GM12891 (cell line): Measurements from ENCODE around the gene SCFD2.

Experiments
- PAX5 ChIP-seq: IDR thresholded peaks from 2 replicates; pipeline ENCODE4 v1.6.1; 2011; ENCODE audit warnings: low read length, moderate library complexity, mild to moderate bottlenecking; ENCODE audit not compliant: insufficient read depth, severe bottlenecking
- POLR2A ChIP-seq: IDR thresholded peaks from 2 replicates; pipeline ENCODE4 v1.6.1; 2011; ENCODE audit warnings: low read depth, low read length, control low read depth
- POLR2AphosphoS5 ChIP-seq: IDR thresholded peaks from 2 replicates; pipeline ENCODE4 v1.6.1; 2011; ENCODE audit warnings: low read depth, low read length, control low read depth
- POU2F2 ChIP-seq: IDR thresholded peaks from 2 replicates; pipeline ENCODE4 v1.6.1; 2011; ENCODE audit warnings: low read depth, mild to moderate bottlenecking, control low read depth, low read length, moderate library complexity
- SPI1 ChIP-seq: IDR thresholded peaks from 2 replicates; pipeline ENCODE4 v1.6.1; 2011; ENCODE audit warnings: low read depth, low read length, control low read depth
- TAF1 ChIP-seq: IDR thresholded peaks from 2 replicates; pipeline ENCODE4 v1.6.1; 2011; ENCODE audit warnings: low read depth, low read length, control low read depth

DNA sequence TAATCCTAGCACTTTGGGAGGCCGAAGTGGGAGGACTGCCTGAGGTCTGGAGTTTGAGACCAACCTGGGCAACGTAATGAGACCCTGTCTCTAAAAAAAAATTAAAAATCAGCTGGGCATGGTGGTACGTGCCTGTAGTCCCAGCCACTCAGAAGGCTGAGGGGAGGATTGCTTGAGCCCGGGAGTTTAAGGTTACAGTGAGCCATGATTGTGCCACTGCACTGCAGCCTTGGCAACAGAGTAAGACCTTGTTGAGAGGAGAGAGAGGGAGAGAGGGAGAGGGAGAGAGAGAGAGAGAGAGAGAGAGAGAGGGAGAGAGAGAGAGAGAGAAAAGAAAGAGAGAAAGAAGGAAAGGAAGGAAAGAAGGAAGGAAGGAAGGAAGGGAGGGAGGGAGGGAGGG is 358.8 kb downstream of the SCFD2 start:
- no peak for TF ChIP-seq POLR2AphosphoS5
- TF ChIP-seq POLR2A = no peak
- TF ChIP-seq POU2F2 = no peak
- no peak for TF ChIP-seq TAF1
- TF ChIP-seq SPI1 = no peak
- no peak for TF ChIP-seq PAX5
